ENCODE measurements around the gene SIRPD. TPM values are rescaled to one million over a fixed set of nuclear protein-coding genes. Genes with fewer than 3 reads are reported as not detected.

Gene SIRPD
- total RNA-seq, 1 experiment from 2014 or later, result not detected

GRCh38 chr20:1566701-1567100 lies 9.2 kb upstream of the SIRPD start:
- DNase-seq, result no peak
- Histone ChIP-seq H3K36me3 (replicated peaks; ENCODE audit: control insufficient read depth, insufficient read depth, low read length) (no peaks in the 10 kb centered on the region), H3K4me3 (ENCODE audit: insufficient read depth, low read depth, low read length) (no peak overlapping the region), H3K27me3 (ENCODE audit: control insufficient read depth, insufficient read depth, low read length) (no peaks in the 10 kb centered on the region)

- Histone ChIP-seq H3K27me3 (ENCODE audit: control insufficient read depth, insufficient read depth, low read length) (no peaks in the 10 kb centered on the region), H3K36me3 (replicated peaks; ENCODE audit: control insufficient read depth, insufficient read depth, low read length) (no peaks in the 10 kb centered on the region), H3K4me3 (ENCODE audit: insufficient read depth, low read depth, low read length) (no peak overlapping the region)
- DNase-seq, result no peak
Observed at GRCh38 chr20:1565461-1565860, 8.0 kb upstream of the SIRPD start.

- DNase-seq, result no peak
- Histone ChIP-seq H3K27me3 (ENCODE audit: control insufficient read depth, insufficient read depth, low read length) (no peaks in the 10 kb centered on the region), H3K4me3 (ENCODE audit: insufficient read depth, low read depth, low read length) (no peak overlapping the region), H3K36me3 (replicated peaks; ENCODE audit: control insufficient read depth, insufficient read depth, low read length) (no peaks in the 10 kb centered on the region)
Observed at GRCh38 chr20:1563598-1563997, 6.1 kb upstream of the SIRPD start.

GRCh38 chr20:1562622-1563021 lies 5.1 kb upstream of the SIRPD start:
- no peak for DNase-seq
- H3K27me3 ChIP-seq (ENCODE audit: control insufficient read depth, insufficient read depth, low read length), result no peaks in the 10 kb centered on the region
- H3K36me3 ChIP-seq (replicated peaks; ENCODE audit: control insufficient read depth, insufficient read depth, low read length), result no peaks in the 10 kb centered on the region
- H3K4me3 ChIP-seq (ENCODE audit: insufficient read depth, low read depth, low read length), result no peak overlapping the region

GRCh38 chr20:1561350-1561749 lies 3.8 kb upstream of the SIRPD start:
- no peaks in the 10 kb centered on the region for H3K27me3 ChIP-seq (ENCODE audit: control insufficient read depth, insufficient read depth, low read length)
- no peak overlapping the region for H3K4me3 ChIP-seq (ENCODE audit: insufficient read depth, low read depth, low read length)
- H3K36me3 ChIP-seq (replicated peaks; ENCODE audit: control insufficient read depth, insufficient read depth, low read length), result no peaks in the 10 kb centered on the region
- no peak for DNase-seq

GRCh38 chr20:1555952-1556351 lies 1.6 kb downstream of the SIRPD start:
- DNase-seq, result no peak
- Histone ChIP-seq H3K36me3 (replicated peaks; ENCODE audit: control insufficient read depth, insufficient read depth, low read length) (no peaks in the 10 kb centered on the region), H3K4me3 (ENCODE audit: insufficient read depth, low read depth, low read length) (no peak overlapping the region), H3K27me3 (ENCODE audit: control insufficient read depth, insufficient read depth, low read length) (no peaks in the 10 kb centered on the region)

- H3K36me3 ChIP-seq (replicated peaks; ENCODE audit: control insufficient read depth, insufficient read depth, low read length), result no peaks in the 10 kb centered on the region
- no peak for DNase-seq
- no peaks in the 10 kb centered on the region for H3K27me3 ChIP-seq (ENCODE audit: control insufficient read depth, insufficient read depth, low read length)
- H3K4me3 ChIP-seq (ENCODE audit: insufficient read depth, low read depth, low read length), result no peak overlapping the region
Observed at GRCh38 chr20:1539816-1540419, 17.6 kb downstream of the SIRPD start.

GRCh38 chr20:1538655-1539054 lies 18.9 kb downstream of the SIRPD start:
- no peak for DNase-seq
- Histone ChIP-seq H3K4me3 (ENCODE audit: insufficient read depth, low read depth, low read length) (no peak overlapping the region), H3K36me3 (replicated peaks; ENCODE audit: control insufficient read depth, insufficient read depth, low read length) (no peaks in the 10 kb centered on the region), H3K27me3 (ENCODE audit: control insufficient read depth, insufficient read depth, low read length) (no peaks in the 10 kb centered on the region)

- no peaks in the 10 kb centered on the region for H3K27me3 ChIP-seq (ENCODE audit: control insufficient read depth, insufficient read depth, low read length)
- H3K4me3 ChIP-seq (ENCODE audit: insufficient read depth, low read depth, low read length), result no peak overlapping the region
- H3K36me3 ChIP-seq (replicated peaks; ENCODE audit: control insufficient read depth, insufficient read depth, low read length), result no peaks in the 10 kb centered on the region
- DNase-seq, result no peak
Observed at GRCh38 chr20:1537731-1538058, 19.8 kb downstream of the SIRPD start.

- Histone ChIP-seq H3K36me3 (replicated peaks; ENCODE audit: control insufficient read depth, insufficient read depth, low read length) (no peaks in the 10 kb centered on the region), H3K4me3 (ENCODE audit: insufficient read depth, low read depth, low read length) (no peak overlapping the region), H3K27me3 (ENCODE audit: control insufficient read depth, insufficient read depth, low read length) (no peaks in the 10 kb centered on the region)
- no peak for DNase-seq
Observed at GRCh38 chr20:1536893-1537730, 20.4 kb downstream of the SIRPD start.

GRCh38 chr20:1535420-1536175 lies 21.9 kb downstream of the SIRPD start:
- DNase-seq, result no peak
- H3K27me3 ChIP-seq (ENCODE audit: control insufficient read depth, insufficient read depth, low read length), result no peaks in the 10 kb centered on the region
- no peaks in the 10 kb centered on the region for H3K36me3 ChIP-seq (replicated peaks; ENCODE audit: control insufficient read depth, insufficient read depth, low read length)

GRCh38 chr20:1534526-1534925 lies 23.0 kb downstream of the SIRPD start:
- DNase-seq, result no peak
- Histone ChIP-seq H3K27me3 (ENCODE audit: control insufficient read depth, insufficient read depth, low read length) (no peaks in the 10 kb centered on the region), H3K4me3 (ENCODE audit: insufficient read depth, low read depth, low read length) (no peak overlapping the region), H3K36me3 (replicated peaks; ENCODE audit: control insufficient read depth, insufficient read depth, low read length) (no peaks in the 10 kb centered on the region)

More at GRCh38 chr20:1535420-1536175, 21.9 kb downstream of the SIRPD start:
- H3K4me3 ChIP-seq (ENCODE audit: insufficient read depth, low read depth, low read length), result no peak overlapping the region

GRCh38 chr20:1533059-1533458 lies 24.4 kb downstream of the SIRPD start:
- Histone ChIP-seq H3K27me3 (ENCODE audit: control insufficient read depth, insufficient read depth, low read length) (no peaks in the 10 kb centered on the region), H3K36me3 (replicated peaks; ENCODE audit: control insufficient read depth, insufficient read depth, low read length) (no peaks in the 10 kb centered on the region), H3K4me3 (ENCODE audit: insufficient read depth, low read depth, low read length) (no peak overlapping the region)
- DNase-seq, result peak; percentile 45

GRCh38 chr20:1528811-1529210 lies 28.7 kb downstream of the SIRPD start:
- H3K36me3 ChIP-seq (replicated peaks; ENCODE audit: control insufficient read depth, insufficient read depth, low read length), result no peaks in the 10 kb centered on the region
- no peak for DNase-seq
- no peaks in the 10 kb centered on the region for H3K27me3 ChIP-seq (ENCODE audit: control insufficient read depth, insufficient read depth, low read length)
- no peak overlapping the region for H3K4me3 ChIP-seq (ENCODE audit: insufficient read depth, low read depth, low read length)

GRCh38 chr20:1527923-1528322 lies 29.6 kb downstream of the SIRPD start:
- no peaks in the 10 kb centered on the region for H3K27me3 ChIP-seq (ENCODE audit: control insufficient read depth, insufficient read depth, low read length)
- H3K4me3 ChIP-seq (ENCODE audit: insufficient read depth, low read depth, low read length), result no peak overlapping the region
- H3K36me3 ChIP-seq (replicated peaks; ENCODE audit: control insufficient read depth, insufficient read depth, low read length), result no peaks in the 10 kb centered on the region
- no peak for DNase-seq
